GM12873 (cell line): Measurements from ENCODE around the gene FRRS1.

Experiments used
- TF ChIP-seq, protein P1 (sequence below): IDR thresholded peaks from 2 replicates; pipeline ENCODE4 v1.5.1; 2012; ENCODE audit warnings: low read depth, mild to moderate bottlenecking, moderate library complexity, low read length, control low read depth; ENCODE audit not compliant: insufficient read depth; ENCODE audit errors: missing control alignments

FRRS1 gene

GRCh38 chr1:99727575-99728185, 38.8 kb downstream of the FRRS1 start:
- TF ChIP-seq, protein P1, sequence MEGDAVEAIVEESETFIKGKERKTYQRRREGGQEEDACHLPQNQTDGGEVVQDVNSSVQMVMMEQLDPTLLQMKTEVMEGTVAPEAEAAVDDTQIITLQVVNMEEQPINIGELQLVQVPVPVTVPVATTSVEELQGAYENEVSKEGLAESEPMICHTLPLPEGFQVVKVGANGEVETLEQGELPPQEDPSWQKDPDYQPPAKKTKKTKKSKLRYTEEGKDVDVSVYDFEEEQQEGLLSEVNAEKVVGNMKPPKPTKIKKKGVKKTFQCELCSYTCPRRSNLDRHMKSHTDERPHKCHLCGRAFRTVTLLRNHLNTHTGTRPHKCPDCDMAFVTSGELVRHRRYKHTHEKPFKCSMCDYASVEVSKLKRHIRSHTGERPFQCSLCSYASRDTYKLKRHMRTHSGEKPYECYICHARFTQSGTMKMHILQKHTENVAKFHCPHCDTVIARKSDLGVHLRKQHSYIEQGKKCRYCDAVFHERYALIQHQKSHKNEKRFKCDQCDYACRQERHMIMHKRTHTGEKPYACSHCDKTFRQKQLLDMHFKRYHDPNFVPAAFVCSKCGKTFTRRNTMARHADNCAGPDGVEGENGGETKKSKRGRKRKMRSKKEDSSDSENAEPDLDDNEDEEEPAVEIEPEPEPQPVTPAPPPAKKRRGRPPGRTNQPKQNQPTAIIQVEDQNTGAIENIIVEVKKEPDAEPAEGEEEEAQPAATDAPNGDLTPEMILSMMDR: no peak

- TF ChIP-seq, protein P1: no peak
These were observed 39.6 kb downstream of the FRRS1 start for GRCh38 chr1:99726818-99727217.

- TF ChIP-seq, protein P1: no peak
These were observed 40.0 kb downstream of the FRRS1 start for GRCh38 chr1:99726407-99726806.

GRCh38 chr1:99725996-99726395, 40.4 kb downstream of the FRRS1 start:
- TF ChIP-seq, protein P1: no peak

GRCh38 chr1:99723251-99723650, 43.2 kb downstream of the FRRS1 start:
- TF ChIP-seq, protein P1: no peak

DNA sequence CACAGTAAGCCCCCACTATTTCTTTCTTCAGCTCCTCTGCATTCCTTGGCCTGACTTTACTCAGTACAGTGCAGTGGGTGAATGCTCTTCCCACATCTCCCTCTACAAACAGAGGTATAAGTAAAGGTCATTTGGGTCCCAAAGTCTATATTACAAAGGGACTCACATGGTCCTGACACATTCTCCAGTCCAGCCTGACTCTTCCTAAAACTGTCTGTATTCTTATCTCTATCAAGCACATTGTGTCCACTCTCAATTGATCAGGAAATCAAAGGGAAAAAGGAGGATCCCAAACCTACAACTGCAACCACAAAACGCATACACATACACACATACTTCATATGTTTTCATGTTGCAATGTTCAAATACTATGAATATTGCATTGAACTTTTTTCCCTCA, 49.4 kb downstream of the FRRS1 start:
- TF ChIP-seq, protein P1: no peak

- TF ChIP-seq, protein P1: no peak
These were observed 53.4 kb downstream of the FRRS1 start for GRCh38 chr1:99713006-99713405.
